Stimulated activated CD8-positive, alpha-beta memory T cell treated with anti-CD3 and anti-CD28 coated beads, Interleukin-12 subunit alpha, Interleukin-12 subunit beta, amount 100 ng/mL, for 24 hours (primary cell): ENCODE results near the gene TNFRSF14.

Source experiments
- DNase-seq: peaks from one replicate; pipeline ENCODE4 v3.0.0-alpha.2; 2020; ENCODE audit errors: extremely low read depth

The TNFRSF14 gene

DNA sequence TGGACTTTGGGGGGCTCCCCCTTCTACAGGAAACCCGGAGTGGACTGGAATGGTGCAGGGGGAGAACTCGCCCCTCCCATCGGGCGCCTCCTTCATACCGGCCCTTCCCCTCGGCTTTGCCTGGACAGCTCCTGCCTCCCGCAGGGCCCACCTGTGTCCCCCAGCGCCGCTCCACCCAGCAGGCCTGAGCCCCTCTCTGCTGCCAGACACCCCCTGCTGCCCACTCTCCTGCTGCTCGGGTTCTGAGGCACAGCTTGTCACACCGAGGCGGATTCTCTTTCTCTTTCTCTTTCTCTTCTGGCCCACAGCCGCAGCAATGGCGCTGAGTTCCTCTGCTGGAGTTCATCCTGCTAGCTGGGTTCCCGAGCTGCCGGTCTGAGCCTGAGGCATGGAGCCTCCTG, at the start of gene TNFRSF14:
Gene TNFRSF14, plus strand, starts transcription at position 95 of the 401 bp plus-strand sequence. Its CDS starts 294 bp downstream, at position 389.
- no peak for DNase-seq

DNA sequence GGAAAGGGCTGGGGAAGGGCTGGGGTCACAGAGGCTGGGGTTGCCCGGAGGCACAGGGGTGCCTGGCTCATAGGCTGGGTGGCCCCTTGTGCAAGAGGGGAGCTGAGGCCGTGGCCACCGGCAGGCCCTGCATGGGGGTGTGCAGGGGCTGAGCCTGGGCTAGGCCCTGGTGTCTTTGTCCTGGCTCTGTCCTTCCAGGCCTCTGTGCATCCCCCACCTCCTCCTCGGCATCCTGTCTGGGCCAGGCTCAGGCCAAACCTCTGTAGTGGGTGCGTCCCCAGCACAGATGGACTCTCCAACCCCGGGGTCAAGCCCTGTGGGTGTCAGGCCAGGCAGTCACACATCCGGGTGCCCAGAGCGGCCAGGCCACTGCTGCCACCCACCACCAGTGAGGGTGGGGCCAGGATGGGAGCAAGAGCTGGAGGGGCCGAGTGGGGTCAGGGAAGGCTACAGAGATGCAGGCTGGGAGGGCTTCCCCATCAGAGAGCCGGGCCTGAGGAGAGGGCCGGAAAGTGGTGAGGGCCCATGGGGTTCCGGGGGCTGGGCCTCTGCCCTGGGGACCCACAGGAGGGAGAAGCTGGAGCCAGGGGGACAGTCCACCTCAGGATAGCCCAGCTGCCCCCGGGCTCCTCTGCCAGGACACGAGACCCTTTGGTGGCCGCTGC, 49.1 kb upstream of the TNFRSF14 start:
- DNase-seq, result no peak

DNA sequence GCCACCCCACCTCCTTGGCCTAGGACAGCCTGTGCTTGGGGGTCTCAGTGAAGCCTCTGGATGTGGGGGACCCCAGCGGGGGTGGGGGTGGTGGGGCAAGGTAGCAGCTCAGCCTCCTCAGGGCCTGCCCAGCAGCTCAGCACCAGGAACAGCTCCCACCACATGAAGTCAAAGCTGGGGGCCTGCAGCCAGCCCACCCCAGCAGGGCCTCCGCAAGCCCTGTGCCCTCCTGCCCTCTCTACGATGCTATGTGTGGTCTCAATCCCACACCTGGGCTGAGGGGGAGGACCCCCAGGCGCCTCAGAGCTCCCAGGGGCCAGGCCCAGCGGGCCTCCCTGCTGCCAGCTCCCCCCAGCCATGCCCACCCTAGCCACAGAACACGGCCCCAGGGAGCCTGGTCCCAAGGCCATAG, 48.4 kb upstream of the TNFRSF14 start:
- no peak for DNase-seq

GRCh38 chr1:2508180-2508579, 48.0 kb upstream of the TNFRSF14 start:
- DNase-seq, result no peak

DNA sequence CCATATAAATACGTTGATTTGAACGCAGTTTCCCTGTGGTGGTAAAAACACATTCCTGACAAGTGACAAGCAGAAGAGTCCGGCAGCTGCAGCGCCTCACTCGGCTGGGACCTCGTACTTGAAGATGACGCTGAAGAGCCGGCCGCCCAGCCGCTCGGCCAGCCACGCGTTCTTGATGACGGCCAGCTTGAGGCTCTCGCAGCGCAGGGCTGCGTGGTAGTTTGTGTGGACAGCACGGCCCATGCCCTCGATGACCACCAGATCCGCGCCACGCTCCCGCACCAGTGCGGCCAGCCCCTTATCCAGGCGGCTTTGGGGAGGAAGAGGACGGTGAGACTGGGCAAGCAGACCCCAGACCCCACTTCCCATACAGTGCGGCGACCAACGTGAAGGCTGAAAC, 47.4 kb upstream of the TNFRSF14 start:
- no peak for DNase-seq

- DNase-seq, result no peak
Measured at GRCh38 chr1:2509589-2509988, 46.6 kb upstream of the TNFRSF14 start.

DNA sequence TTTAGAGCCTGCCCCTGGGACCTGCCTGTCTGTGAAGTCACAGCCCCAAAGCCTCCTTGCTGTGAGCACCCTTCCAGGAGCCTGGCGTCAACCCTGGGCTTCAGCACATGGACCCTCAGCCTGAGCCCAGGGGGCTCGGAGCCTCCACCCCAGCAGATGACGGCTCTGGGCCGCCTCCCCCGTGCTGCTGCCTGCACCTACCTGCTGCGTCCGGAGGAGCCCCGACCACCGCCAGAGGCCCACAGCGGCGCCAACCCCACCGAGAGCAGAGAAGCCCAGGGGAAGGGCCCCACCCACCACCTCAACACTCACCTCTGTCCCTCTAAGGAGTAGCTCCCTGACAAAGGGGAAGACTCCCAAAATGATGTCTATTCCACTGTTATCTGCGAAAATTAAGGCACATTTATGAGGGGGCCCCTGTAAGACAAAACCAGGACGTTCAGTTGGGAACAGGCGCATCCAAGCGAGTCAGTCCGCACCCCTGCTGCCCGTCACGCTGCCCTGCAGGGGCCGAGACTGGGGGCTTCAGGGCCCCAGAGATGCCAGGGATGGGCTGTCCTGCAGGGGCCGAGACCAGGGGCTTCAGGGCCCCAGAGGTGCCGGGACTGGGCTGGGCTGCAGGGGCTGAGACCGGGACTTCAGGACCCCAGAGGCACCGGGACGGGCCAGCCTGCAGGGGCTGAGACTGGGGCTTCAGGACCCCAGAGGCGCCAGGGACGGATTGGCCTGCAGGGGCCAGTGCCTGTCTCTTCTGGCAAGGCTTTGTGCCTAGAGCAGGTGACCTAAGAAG, 45.6 kb upstream of the TNFRSF14 start:
- no peak for DNase-seq

DNA sequence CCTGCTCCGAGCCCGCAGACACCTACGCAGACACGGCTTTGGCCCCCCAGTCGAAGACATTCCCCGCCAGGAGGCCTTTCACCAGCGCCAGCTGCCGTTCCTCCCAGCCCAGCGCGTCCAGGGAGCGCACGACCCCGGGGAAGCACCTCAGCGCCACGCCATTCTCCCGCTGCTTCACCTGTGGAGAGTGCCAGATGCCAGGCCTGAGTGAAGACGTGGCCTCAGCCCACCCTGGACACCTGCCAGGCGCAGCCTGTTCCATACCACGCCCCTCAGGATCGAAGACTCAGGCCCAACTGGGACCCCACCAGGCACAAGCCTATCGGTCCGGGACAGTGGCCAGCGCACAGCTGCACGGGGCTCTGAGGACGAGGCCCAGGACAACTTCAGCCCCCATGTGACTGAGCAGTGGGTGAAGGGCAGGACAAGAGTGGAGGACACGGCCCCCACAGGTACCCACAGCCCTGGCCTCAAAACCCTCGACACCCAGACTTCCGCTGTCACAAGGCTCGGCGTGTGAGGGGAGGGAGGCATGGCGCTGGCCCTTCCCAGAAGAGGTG, 43.2 kb upstream of the TNFRSF14 start:
- DNase-seq, result no peak

GRCh38 chr1:2513939-2514652, 42.1 kb upstream of the TNFRSF14 start:
- DNase-seq, result no peak

DNA sequence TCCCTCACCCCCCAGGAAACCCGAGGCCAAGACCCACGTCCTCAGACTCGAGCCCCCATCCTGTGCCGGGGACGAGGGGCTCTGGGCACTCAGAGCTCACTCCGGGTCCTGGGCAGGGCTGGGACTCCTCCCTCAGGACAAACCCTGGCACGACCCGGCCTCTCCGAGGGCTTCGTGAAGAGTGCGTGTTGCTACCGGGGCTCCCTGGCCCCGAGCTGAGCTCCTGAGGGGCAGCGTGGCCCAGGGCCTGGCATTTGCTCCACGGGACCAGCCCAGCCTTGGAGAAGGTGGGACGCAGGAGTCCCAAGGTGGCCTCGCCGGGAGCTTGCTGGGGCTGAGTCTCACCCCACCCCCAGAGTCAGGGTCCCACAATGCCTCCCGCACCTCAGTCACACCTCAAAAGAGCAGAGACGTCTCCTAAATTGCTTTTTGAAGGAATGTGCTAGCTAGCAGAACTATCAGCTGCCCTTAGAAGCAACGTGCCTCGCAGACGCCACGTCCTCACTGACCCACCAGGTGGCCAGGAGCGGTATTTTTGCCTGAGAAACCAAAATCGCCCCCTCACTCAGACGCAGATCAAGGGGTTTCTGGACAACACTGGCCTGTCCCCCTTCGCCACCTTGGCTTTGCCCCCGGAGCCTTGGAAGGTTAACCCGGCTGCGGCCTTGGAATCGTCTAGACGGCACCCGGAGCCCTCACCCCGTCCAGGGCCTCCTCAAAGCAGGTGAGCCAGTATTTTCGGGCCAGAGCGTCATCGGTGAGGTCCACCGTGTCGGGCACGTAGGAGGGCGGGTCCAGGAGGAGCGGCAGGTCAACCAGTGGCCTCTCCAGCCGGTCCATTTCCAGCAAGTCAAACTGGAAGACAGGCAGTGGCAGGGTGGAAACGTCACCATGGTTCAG, 41.1 kb upstream of the TNFRSF14 start:
- no peak for DNase-seq

GRCh38 chr1:2515763-2516080, 40.4 kb upstream of the TNFRSF14 start:
- DNase-seq, result no peak

GRCh38 chr1:2516124-2516523, 40.0 kb upstream of the TNFRSF14 start:
- DNase-seq, result no peak

GRCh38 chr1:2516946-2517345, 39.2 kb upstream of the TNFRSF14 start:
- DNase-seq, result no peak

DNA sequence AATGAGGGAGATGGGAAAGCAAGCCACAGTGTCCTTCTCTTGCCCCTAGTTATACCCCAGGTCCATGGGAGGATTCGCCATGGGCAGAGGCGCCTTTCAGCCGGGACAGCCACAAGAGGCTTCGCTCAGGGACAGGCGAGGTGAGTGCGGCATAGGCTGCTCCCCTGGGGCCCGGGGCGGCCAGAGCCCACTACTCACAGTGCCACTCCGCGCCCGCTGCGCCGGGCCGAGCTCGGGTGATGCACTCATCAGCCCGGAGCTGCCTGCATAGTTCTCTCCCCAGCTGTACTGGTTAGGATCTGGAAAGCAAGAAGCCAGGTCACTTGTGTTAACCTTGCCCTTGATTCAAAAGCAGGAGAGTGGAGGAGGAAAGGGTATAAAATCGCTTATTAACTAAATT, 38.2 kb upstream of the TNFRSF14 start:
- DNase-seq, result no peak

DNA sequence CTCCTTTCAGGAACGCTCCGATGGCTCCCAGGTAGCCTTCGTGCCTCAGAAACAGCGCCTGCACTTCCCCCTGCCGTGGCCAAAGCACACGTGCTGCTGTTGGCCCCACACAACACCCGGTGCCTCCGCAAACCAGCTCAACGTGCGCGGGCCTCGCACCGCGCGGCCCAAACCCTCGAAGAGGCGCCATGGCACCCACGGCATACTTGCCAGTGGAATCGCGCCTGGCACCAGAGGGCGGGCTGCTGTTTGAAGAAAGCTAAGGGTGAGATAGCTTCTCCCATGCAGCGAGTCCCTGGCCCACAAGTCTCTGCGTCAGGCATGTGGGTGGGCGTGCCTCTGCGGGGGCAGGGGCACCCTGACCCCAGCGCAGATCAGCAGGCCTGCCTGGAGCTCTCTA, 37.6 kb upstream of the TNFRSF14 start:
- DNase-seq, result no peak

DNA sequence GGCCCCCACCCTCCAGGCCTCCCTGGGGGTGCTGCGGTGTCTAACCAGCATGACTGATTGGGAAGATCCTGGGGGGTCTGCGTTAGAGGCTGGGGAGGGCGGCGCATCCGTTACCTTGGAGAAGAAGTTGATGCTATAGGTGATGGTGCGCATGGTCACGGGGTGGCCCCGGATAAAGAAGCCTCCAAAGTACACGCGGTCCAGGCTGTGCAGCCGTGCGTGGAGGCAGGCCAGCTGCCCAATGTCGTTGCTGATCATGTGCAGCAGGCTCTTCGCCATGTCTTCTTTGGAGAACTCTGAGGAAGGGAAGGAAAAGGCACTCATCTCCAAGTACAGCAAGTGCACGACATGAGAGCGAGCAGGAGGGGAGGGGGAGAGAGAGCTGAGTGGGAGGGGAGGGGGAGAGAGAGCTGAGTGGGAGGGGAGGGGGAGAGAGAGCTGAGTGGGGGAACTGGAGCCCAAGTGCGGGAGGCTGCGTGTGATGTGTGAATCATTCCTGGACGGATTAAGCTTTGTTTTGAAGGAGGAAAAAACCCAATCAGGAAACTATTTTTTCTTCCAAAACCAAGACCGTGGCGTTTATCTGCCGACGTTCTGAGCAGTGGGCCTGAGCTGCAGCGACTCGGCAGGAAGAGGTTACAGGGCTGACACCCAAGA, 37.0 kb upstream of the TNFRSF14 start:
- DNase-seq, result no peak

- DNase-seq, result no peak
Measured at GRCh38 chr1:2519729-2520128, 36.4 kb upstream of the TNFRSF14 start.

DNA sequence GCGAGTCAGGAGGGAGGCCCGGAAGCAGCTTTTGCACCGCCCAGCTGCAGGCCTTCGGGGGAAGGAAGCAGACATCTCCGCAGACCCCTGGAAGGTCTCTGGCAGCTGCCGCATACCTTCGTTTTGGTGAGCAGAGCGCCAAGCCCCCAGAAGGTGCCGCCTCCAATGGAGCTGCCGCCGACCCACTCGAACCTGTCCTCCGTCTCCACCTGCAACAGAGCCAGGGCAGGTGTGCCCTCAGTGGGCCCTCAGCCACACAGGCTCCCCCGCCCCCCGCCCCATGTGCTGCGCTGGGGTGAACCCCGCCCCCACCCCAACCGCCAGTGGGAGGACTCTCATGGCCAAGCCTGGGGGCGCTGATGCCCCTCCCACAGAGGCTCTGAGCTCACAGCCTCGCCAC, 36.0 kb upstream of the TNFRSF14 start:
- no peak for DNase-seq

- no peak for DNase-seq
Measured at GRCh38 chr1:2520806-2521205, 35.4 kb upstream of the TNFRSF14 start.

DNA sequence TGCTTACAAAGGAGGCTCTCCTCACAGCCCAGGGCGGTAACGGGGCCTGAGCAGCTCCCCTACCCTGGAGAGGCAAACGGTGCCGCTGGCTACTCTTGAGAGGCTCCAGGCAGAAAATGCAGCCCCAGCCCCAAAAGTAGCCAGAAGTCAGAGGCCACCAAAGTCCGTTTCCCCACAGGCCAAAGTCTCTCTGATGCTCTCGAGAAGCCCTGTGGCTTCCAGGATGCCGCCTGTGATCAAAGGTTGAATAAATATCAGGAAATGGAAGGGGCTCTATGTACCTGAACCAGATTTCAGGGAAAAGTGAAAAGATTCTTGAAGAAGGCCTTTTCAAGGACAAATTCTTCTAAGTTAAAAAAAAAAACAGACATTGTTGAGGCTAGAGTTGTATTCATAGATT, 33.9 kb upstream of the TNFRSF14 start:
- DNase-seq, result no peak
